ENCODE data around the gene TDP1. TPM values are rescaled to one million over a fixed set of nuclear protein-coding genes. Genes with fewer than 3 reads are reported as not detected.

TDP1 gene
- total RNA-seq, 1 donor from 2014 or later: 10.8 TPM

DNA sequence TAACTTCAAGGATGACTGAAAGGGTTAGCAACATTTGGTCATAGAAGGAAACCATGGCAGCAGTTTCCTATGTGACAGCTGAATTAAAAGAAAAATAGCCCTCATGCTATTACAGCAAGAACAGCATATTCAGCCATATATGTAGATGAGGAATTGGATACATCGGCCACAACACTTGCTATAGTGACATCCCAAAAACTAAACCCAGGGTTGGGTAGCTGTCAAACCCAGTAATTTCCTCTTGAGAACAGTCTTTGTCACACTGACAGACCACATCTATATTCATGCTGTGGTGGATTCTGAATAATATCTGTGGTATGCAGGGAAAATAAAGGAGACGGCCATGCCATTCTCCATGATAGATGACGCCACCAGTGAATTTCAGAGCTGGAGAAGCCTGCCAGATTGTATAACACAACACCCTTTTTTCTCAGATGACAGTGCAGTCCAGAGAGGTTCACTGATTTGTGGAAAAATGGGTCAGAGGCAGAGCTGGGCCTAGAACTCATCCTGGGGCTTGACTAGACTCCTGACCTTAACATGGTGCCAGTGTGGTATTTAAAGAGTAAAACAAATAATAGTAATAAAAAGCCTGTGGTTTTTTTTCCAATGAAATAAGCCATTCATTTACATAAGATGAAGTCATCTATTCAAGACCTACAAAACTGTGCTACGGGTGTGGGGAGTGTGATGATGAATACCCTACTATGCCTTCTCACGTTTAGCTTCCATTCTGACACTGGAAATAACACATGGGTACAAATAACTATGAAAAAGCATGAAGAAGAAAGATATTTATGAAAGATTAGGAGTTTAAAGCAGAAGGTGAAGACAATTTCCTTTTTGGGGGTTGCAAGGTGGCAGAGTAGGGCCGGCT lies 33.5 kb upstream of the TDP1 start:
- Histone ChIP-seq H3K36me3 (no peaks in the 10 kb centered on the region), H3K4me1 (no peaks in the 10 kb centered on the region), H3K9me3 (no peaks in the 10 kb centered on the region), H3K4me3 (no peak overlapping the region), H3K27ac (no peak overlapping the region), H3K27me3 (no peaks in the 10 kb centered on the region)
- intact Hi-C loops (cut with DNase I): no loop called here
- TF ChIP-seq POLR2AphosphoS5 (IDR thresholded peaks at IDR 0.05; ENCODE audit: insufficient read depth in 1 of 2, low read depth in 1 of 2) (no peak), POLR2A (IDR thresholded peaks at IDR 0.05) (no peak)
- TF ChIP-seq, protein P1, sequence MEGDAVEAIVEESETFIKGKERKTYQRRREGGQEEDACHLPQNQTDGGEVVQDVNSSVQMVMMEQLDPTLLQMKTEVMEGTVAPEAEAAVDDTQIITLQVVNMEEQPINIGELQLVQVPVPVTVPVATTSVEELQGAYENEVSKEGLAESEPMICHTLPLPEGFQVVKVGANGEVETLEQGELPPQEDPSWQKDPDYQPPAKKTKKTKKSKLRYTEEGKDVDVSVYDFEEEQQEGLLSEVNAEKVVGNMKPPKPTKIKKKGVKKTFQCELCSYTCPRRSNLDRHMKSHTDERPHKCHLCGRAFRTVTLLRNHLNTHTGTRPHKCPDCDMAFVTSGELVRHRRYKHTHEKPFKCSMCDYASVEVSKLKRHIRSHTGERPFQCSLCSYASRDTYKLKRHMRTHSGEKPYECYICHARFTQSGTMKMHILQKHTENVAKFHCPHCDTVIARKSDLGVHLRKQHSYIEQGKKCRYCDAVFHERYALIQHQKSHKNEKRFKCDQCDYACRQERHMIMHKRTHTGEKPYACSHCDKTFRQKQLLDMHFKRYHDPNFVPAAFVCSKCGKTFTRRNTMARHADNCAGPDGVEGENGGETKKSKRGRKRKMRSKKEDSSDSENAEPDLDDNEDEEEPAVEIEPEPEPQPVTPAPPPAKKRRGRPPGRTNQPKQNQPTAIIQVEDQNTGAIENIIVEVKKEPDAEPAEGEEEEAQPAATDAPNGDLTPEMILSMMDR (IDR thresholded peaks at IDR 0.05): no peak
- DNase-seq (ENCODE audit: extremely low spot score in 2 of 2): no peak

DNA sequence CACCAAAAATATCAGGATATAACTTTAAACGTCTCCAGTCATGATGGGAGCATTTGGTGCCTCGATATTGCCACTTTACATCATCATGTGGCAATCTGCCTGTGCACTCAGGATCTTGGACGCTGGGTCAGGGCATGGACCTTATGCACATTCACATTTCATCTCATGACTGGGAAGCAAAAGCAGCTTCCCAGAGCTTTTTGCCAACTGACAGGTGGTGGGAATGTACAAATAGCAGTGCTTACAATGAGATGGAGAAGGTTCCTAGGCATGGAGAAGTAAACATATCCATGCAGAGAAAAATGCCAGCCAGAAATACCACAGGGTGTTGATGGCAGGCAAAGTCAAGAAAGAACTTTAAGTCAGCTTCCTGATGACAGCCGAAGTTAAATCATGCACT lies 31.5 kb upstream of the TDP1 start:
- H3K4me1 ChIP-seq: no peaks in the 10 kb centered on the region
- no peak overlapping the region for H3K4me3 ChIP-seq
- H3K27me3 ChIP-seq: no peaks in the 10 kb centered on the region
- H3K36me3 ChIP-seq: no peaks in the 10 kb centered on the region
- no peak overlapping the region for H3K27ac ChIP-seq
- TF ChIP-seq POLR2A (IDR thresholded peaks at IDR 0.05) (no peak), POLR2AphosphoS5 (IDR thresholded peaks at IDR 0.05; ENCODE audit: insufficient read depth in 1 of 2, low read depth in 1 of 2) (no peak)
- TF ChIP-seq, protein P1 (IDR thresholded peaks at IDR 0.05): no peak
- no peak for DNase-seq (ENCODE audit: extremely low spot score in 2 of 2)
- no peaks in the 10 kb centered on the region for H3K9me3 ChIP-seq
- intact Hi-C loops (cut with DNase I): no loop called here

DNA sequence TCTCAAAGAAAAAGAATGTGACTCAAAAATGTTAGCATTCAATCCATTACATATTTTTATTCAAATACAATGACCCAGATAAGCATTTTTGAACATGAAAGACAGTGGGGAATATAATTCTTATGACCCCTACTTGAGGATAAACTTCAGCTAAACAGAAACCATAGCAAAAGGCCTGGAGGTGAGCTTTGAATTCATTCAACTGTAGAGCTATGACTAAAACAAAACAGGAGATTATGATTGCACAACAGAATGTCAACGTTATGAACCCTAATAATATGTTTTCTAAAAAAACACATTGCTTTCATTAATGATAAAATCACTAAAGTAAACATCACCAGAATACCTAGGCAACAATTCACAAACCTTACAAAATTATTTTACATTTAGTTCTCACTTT lies 29.0 kb upstream of the TDP1 start:
- no peaks in the 10 kb centered on the region for H3K4me1 ChIP-seq
- DNase-seq (ENCODE audit: extremely low spot score in 2 of 2): no peak
- H3K27ac ChIP-seq: no peak overlapping the region
- TF ChIP-seq, protein P1 (IDR thresholded peaks at IDR 0.05): no peak
- TF ChIP-seq POLR2A (IDR thresholded peaks at IDR 0.05): no peak
- TF ChIP-seq POLR2AphosphoS5 (IDR thresholded peaks at IDR 0.05; ENCODE audit: insufficient read depth in 1 of 2, low read depth in 1 of 2): no peak
- intact Hi-C loops (cut with DNase I): no loop called here
- no peaks in the 10 kb centered on the region for H3K36me3 ChIP-seq
- no peaks in the 10 kb centered on the region for H3K27me3 ChIP-seq
- H3K4me3 ChIP-seq: no peak overlapping the region
- H3K9me3 ChIP-seq: no peaks in the 10 kb centered on the region

DNA sequence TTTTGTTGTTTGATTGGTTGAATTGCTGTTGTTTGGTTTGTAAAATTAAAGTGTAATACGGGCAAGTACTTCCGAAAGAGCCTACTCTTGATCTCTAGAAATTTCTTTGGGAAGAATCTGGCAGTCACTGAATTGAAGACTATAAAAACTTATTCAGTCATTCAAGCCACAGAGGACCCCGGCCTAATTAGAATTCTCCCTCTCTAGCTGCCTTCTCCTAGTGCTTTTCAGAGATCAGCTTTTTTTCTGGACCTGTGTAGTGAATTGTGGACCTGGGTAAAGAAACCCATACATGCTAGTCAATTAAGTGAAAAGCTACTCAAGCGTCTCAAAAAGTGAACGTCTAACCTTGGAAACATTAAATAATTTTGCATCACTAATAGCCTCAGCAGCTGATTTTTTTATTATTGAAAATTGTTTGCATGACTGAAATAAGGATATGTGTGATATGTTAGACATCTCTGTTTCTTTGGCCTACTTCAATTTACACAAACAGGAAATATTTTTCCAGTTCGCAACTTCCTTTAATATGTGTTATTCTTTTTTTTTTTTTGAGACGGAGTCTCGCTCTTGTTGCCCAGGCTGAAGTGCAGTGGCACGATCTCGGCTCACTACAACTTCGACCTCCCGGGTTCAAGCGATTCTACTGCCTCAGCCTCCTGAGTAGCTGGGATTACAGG lies 28.4 kb upstream of the TDP1 start:
- H3K27me3 ChIP-seq: no peaks in the 10 kb centered on the region
- DNase-seq (ENCODE audit: extremely low spot score in 2 of 2): no peak
- no peaks in the 10 kb centered on the region for H3K36me3 ChIP-seq
- no peak overlapping the region for H3K4me3 ChIP-seq
- no peak overlapping the region for H3K27ac ChIP-seq
- TF ChIP-seq POLR2A (IDR thresholded peaks at IDR 0.05): no peak
- no peak for TF ChIP-seq POLR2AphosphoS5 (IDR thresholded peaks at IDR 0.05; ENCODE audit: insufficient read depth in 1 of 2, low read depth in 1 of 2)
- TF ChIP-seq, protein P1 (IDR thresholded peaks at IDR 0.05): no peak
- H3K9me3 ChIP-seq: no peaks in the 10 kb centered on the region
- intact Hi-C loops (cut with DNase I): no loop called here
- H3K4me1 ChIP-seq: no peaks in the 10 kb centered on the region

DNA sequence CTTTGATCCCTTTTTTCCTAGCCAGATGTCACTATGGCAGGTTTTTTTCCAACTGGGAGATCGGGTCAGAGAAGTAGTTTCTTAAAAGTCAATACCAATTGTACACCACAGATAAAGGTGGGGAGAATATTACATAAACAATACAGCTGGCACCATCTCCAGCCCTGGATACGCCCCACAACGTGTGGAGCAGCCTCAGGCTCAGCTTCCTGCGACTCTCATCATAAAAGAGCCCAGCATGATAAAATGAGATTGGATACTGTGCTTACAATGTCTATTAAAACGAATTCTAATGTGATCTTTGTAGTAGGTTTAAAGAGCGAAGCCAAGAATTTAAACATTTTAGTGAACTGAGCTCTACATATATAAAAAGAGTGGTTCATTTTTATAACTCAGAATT lies 22.7 kb upstream of the TDP1 start:
- TF ChIP-seq POLR2AphosphoS5 (IDR thresholded peaks at IDR 0.05; ENCODE audit: insufficient read depth in 1 of 2, low read depth in 1 of 2) (no peak), POLR2A (IDR thresholded peaks at IDR 0.05) (no peak)
- TF ChIP-seq, protein P1 (IDR thresholded peaks at IDR 0.05): no peak

More for the DNA sequence above, 22.7 kb upstream of the TDP1 start:
- intact Hi-C loops (cut with DNase I): no loop called here
- Histone ChIP-seq H3K4me3 (no peak overlapping the region), H3K36me3 (no peaks in the 10 kb centered on the region), H3K27ac (no peak overlapping the region), H3K9me3 (no peaks in the 10 kb centered on the region), H3K4me1 (no peaks in the 10 kb centered on the region), H3K27me3 (no peaks in the 10 kb centered on the region)
- DNase-seq (ENCODE audit: extremely low spot score in 2 of 2): no peak

All from vagina (tissue), 2 donors.